GM18511 (cell line): ENCODE data around the gene PINLYP.
A peak's percentile ranks its signal among the peaks of the same experiment; 100 is the strongest.
"Not testable (repeated sequence)": the region's sequence is repeated elsewhere in the genome, so short reads cannot be mapped to it uniquely, and the experiment has no call there.

Experiments
- ATAC-seq: cut with Tn5 transposase; IDR thresholded peaks from one replicate; pipeline ENCODE4 v1.9.1; 2021; ENCODE audit warnings: mild to moderate bottlenecking, moderate library complexity; ENCODE audit not compliant: unreplicated experiment

Gene PINLYP

GRCh38 chr19:43600326-43600725 lies 24.7 kb downstream of the PINLYP start:
- not testable (repeated sequence) for ATAC-seq

GRCh38 chr19:43605875-43606568 lies 30.4 kb downstream of the PINLYP start:
- no peak for ATAC-seq

- ATAC-seq, result no peak
These were observed 31.1 kb downstream of the PINLYP start for GRCh38 chr19:43606569-43607229.

GRCh38 chr19:43607238-43608205 lies 31.9 kb downstream of the PINLYP start:
- ATAC-seq, result no peak

GRCh38 chr19:43609872-43610271 lies 34.3 kb downstream of the PINLYP start:
- no peak for ATAC-seq

GRCh38 chr19:43610493-43610892 lies 34.9 kb downstream of the PINLYP start:
- no peak for ATAC-seq

- no peak for ATAC-seq
These were observed 36.2 kb downstream of the PINLYP start, which contains the start of gene SRRM5 for GRCh38 chr19:43611788-43612187. Gene SRRM5, plus strand, starts transcription at chr19:43612088. Its CDS starts 34 bp downstream, at chr19:43612122.

GRCh38 chr19:43612374-43612773 lies 36.8 kb downstream of the PINLYP start:
- no peak for ATAC-seq

GRCh38 chr19:43616306-43616705 lies 40.7 kb downstream of the PINLYP start:
- no peak for ATAC-seq

- ATAC-seq, result no peak
These were observed 41.4 kb downstream of the PINLYP start for GRCh38 chr19:43616954-43617353.

- peak; percentile 44 for ATAC-seq
These were observed 43.3 kb downstream of the PINLYP start for GRCh38 chr19:43618921-43619261.

GRCh38 chr19:43619262-43620060 lies 43.9 kb downstream of the PINLYP start, which contains the start of gene ZNF428:
Gene ZNF428, minus strand, starts transcription at chr19:43619629. Its CDS starts 5,325 bp downstream, at chr19:43614304.
- ATAC-seq, result peak; percentile 80

GRCh38 chr19:43620061-43621001 lies 44.7 kb downstream of the PINLYP start:
- no peak for ATAC-seq

- ATAC-seq, result no peak
These were observed 46.5 kb downstream of the PINLYP start for GRCh38 chr19:43622070-43622469.

GRCh38 chr19:43622956-43623355 lies 47.4 kb downstream of the PINLYP start:
- no peak for ATAC-seq

- no peak for ATAC-seq
These were observed 48.5 kb downstream of the PINLYP start for GRCh38 chr19:43623889-43624670.

GRCh38 chr19:43624933-43625332 lies 49.3 kb downstream of the PINLYP start:
- ATAC-seq, result no peak

- no peak for ATAC-seq
These were observed 50.4 kb downstream of the PINLYP start for GRCh38 chr19:43625918-43626579.
